NCI-H446 treated with DMSO at 0.1 percent for 48 hours (cell line): ENCODE results near the gene SIN3B.

Experiments
- DNase-seq: peaks from one replicate; lab custom pipeline; 2025; lab: John Stamatoyannopoulos, UW

SIN3B gene

DNA sequence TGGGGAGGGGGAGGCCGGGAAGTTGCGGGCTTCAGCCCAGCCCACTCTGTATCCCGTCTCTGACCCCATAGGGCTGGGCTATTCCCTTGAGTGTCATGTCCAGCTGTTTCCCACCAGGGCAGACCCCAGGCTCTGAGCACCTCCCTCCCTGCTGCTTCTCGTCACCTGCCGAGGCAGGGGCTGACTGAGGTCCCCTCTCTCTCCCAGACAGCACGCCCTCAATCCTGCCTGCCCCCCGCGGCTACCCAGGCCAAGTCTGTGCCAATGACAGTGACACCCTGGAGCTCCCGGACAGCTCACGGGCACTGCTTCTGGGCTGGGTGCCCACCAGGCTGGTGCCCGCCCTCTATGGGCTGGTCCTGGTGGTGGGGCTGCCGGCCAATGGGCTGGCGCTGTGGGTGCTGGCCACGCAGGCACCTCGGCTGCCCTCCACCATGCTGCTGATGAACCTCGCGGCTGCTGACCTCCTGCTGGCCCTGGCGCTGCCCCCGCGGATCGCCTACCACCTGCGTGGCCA, 60.2 kb downstream of the SIN3B start:
- DNase-seq = no peak

DNA sequence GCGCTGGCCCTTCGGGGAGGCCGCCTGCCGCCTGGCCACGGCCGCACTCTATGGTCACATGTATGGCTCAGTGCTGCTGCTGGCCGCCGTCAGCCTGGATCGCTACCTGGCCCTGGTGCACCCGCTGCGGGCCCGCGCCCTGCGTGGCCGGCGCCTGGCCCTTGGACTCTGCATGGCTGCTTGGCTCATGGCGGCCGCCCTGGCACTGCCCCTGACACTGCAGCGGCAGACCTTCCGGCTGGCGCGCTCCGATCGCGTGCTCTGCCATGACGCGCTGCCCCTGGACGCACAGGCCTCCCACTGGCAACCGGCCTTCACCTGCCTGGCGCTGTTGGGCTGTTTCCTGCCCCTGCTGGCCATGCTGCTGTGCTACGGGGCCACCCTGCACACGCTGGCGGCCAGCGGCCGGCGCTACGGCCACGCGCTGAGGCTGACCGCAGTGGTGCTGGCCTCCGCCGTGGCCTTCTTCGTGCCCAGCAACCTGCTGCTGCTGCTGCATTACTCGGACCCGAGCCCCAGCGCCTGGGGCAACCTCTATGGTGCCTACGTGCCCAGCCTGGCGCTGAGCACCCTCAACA, 60.8 kb downstream of the SIN3B start:
- no peak for DNase-seq

DNA sequence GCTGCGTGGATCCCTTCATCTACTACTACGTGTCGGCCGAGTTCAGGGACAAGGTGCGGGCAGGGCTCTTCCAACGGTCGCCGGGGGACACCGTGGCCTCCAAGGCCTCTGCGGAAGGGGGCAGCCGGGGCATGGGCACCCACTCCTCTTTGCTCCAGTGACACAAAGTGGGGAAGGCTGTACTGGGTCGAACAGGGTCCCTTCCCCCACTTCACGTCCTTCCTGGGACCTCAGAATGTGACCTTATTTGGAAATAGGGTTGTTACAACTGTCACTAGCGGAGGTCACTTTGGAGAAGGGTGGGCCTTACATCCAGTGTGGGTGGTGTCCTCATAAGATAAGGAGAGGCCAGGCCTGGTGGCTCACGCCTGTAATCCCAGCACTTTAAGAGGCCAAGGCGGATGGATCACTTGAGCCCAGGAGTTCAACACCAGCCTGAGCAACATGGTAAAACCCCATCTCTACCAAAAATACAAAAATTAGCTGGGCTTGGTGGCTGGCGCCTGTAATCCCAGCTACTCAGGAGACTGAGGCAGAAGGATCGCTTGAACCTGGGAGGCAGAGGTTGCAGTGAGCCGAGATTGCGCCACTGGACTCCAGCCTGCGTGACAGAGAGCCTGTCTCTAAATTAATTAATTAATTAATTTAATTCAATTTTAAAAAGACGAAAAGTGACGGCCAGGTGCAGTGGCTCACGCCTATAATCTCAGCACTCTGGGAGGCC, 61.4 kb downstream of the SIN3B start:
- DNase-seq = no peak

DNA sequence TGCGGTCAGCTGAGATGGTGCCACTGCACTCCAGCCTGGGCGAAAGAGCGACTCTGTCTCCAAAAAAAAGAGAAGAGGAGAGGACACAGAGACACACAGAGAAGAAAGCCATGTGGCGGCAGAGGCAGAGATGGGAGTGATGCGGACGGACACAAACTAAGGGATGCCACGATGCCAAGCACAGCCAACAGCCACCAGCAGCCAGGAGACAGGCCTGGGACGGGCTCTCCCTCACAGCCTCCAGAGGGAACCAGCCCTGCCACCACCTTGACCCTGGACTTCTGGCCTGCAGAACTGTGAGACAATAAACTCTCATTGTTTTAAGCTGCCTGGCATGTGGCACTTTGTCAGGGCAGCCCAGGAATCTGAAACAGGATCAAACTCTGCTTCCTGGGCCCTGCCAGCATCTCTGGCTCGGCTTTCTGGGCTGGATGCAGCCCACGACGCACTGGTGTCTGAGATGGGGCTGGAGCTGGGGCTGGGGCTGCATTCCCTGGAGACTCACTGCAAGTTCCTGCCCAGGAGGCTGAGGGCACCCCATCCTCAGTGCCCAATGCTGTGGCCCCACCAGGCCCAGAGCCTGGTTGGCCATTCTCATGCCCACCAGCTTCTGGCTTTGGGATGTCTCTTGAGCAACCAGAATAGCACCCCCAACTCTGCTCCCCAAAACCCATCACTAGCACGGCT, 62.6 kb downstream of the SIN3B start:
- DNase-seq = no peak

GRCh38 chr19:16892436-16892835, 63.2 kb downstream of the SIN3B start:
- DNase-seq = no peak

DNA sequence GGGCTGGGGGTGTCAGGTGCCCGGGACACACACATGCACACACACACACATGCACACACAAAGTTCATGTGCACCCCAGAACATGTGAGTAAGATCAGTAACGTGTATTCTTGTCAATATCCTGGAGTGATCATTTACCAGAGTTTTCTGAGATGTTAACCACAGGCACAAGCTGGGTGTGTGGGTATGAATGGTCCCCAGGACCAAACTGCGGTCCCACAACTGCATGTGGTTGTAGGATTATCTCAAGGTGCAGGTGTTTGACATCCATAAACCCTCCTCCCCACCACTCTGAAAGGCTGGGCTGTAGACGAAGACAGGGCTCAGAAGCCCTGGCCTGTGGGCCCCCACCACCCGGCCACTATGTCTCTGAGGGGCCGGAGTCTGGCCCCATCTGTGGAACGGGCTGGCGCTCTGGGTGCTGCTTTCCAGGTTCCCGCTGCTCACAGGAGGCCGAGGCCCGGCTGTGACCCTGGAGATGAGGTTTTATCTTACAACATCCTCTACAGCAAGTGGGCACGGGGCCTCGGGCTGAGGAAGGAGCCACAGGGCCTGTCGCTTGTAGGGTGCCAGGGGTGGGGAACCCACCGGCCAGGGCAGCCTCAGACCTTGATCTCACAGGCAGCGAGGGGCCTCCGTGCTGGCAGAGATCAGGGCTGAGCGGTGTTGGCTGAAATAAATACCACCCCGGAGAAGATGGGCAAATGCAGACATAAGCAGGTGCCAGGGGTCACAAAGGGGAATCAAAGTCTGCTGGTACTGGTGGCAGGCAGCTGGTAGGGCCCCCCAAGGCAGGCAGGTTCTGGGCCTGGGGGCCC, 63.9 kb downstream of the SIN3B start:
- no peak for DNase-seq

- DNase-seq = no peak
These were observed 64.4 kb downstream of the SIN3B start for GRCh38 chr19:16893686-16893989.

- no peak for DNase-seq
These were observed 64.9 kb downstream of the SIN3B start for GRCh38 chr19:16894080-16894479.

DNA sequence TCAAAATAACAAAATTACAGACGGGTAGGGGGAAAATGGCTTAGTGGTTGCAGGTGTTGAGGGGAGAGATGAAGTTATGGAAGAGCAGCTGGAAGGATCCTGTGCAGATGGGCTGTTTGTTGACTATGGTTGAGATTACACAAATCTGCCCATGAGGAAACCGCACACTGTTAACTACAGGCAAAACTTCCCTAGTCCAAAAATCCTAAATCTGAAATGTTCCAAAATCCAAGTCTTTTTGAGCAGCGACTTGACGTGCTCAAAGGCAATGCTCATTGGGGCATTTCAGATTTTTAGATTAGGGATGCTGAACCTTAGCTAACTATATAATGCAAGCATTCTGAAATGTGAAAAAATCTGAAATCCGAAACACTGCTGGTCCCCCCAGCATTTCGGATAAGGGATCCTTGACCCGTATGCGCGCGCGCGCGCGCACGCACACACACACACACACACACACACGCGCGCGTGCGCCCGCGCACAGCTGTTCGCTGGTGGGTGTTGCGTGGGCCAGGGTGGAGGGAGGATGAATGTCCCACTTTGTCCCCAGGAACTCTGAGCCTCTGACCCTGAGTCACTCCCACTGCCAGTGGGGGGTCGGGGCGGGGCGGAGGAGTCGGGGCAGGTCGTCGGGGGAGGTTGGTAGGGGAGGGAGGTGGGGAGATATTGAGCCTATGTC, 66.4 kb downstream of the SIN3B start:
- no peak for DNase-seq

GRCh38 chr19:16896146-16897028, 67.2 kb downstream of the SIN3B start:
- DNase-seq = no peak

DNA sequence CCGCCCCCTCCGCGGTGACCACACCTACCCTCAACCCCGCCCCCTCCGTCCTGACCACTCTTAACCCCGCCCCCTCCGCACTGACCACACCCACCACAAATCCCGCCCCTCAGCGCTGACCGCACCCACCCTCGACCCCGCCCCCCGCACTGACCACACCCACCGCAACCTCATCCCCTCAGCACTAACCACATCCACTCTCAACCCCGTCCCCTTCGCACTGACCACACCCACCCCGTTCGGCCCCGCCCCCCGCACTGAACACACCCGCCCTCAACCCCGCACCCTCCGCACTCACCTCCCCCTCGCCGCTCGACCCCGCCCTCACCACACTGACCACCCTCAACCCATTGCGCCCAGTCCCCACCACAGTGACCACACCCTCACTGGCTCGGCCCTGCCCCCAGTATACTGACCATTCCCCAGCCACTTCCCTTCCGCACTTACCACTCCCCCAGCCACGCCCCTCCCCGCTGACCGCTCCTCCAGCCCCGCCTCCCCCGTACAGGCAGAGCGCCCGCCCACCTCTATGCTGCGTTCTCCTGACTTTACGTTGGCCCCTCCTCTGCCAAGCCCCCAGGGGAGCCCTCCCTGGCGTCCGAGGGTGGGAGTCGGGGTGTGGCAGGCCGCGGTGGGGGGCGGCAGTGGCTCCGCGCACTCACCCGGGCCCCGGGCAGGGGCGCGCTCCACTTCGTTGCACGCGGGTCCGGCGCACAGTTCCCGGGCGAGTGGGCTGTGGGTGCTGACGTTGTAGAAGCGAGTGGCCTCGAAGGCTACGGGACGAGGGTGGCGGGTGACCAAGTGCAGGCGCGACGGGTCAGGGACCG, 68.0 kb downstream of the SIN3B start:
- DNase-seq = no peak

DNA sequence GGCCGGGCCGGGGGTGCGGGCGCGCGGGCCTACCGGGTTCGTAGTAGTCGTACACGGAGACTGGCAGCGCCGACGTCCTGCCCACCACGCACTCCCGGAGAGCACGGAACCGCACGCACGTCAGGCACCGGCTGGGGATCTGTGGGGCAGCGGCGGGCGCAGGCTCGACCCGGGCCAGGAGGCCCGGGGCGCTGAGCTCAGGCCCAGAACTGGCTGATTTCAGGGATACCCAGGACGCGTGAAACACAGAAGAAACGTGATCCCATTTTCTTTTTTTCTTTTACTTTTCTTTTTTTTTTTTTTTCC, 68.6 kb downstream of the SIN3B start:
- no peak for DNase-seq

DNA sequence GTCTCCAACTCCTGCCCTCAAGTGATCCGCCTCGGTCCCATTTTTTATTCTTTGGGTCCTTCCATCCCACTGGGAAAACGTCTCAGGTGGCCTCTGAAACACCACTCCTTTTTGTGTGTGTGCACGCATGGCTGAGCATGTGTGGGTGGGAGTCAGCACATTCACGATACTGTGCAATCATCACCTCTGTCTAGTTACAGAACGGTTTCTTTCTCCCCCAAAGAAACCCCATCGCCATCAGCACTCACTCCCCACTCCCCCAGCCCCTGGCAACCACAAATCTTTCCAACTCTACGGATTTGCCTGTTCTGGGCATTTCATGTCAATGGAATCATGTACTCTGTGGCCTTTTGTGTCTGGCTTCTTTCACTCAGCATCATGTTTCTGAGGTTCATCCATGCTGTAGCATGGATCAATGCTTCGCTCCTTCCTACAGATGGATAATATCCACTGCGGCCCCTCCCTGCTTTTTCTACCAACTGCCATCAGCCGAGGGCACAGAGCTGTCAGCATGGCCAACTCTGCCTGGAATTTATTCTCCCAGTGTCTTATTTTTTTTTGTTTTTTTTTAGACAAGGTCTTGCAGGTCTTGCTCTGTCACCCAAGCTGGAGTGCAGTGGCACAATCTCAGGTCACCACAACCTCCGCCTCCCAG, 69.3 kb downstream of the SIN3B start:
- no peak for DNase-seq

GRCh38 chr19:16899566-16900075, 70.4 kb downstream of the SIN3B start:
- no peak for DNase-seq

GRCh38 chr19:16901491-16902175, 72.4 kb downstream of the SIN3B start:
- no peak for DNase-seq

DNA sequence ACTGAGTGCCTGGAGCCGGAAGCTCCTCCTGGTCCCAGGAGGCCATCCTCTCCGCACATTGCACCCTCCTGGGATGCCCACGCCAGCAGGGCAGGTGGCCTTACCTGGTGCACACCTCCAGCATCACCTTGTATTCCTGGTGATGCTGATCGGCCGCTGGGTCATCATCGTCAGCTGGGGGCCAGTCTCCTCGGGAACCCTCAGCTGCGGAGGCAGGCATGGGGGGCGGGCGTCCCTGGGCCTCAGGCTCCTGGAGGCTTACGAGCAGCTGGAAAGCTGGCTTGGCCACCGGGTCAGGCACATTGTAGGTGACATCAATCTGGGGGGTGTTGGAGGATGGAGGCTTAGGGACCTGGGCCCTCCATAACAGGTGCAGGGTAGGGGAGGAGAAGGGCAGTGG, 73.3 kb downstream of the SIN3B start:
- no peak for DNase-seq

- DNase-seq = no peak
These were observed 74.1 kb downstream of the SIN3B start for GRCh38 chr19:16903347-16903746.

DNA sequence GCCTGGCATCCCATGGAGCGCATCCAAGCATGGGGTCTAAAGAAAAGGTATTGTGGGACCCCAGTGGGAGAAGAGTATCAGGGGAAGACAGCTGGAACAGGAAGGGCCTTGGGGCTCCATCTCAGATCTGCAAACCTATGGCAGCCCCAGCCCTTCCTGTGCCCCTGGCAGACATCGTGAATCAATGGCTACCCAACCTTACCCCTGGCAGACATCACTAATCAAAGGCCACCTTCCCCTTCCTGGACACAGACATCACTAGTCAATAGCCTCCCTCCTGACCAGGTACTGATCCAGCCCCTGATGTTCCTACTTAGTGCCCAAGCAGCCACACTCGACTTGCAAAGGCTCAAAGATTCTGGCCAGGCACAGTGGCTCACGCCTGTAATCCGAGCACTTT, 75.4 kb downstream of the SIN3B start:
- no peak for DNase-seq

DNA sequence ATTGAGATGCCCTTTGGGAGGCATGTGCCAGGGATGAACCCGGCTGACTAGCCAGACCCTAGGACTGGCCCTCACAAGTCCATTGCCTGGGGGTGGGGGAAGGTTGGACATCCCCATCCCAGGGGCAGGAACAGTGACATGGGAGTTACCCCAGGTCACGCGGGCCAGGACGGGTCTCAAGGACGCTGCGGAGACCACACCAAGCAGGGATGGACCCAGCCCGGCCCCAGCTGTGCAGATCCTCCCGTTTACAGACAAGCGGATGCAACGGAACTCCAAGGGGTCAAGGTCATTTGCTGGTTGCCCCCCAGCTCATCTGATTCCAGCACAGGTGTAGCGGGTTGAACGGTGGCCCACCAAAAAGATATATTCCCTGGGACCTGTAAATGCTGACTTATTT, 79.6 kb downstream of the SIN3B start:
- no peak for DNase-seq
